GM19239 (cell line): ENCODE results near the gene SLC2A5.
"Not testable (repeated sequence)": the region's sequence is repeated elsewhere in the genome, so short reads cannot be mapped to it uniquely, and the experiment has no call there.

Experiments
- DNase-seq: peaks from one replicate; pipeline ENCODE4 v3.0.0; 2011; ENCODE audit warnings: low spot score; ENCODE audit not compliant: insufficient read length
- FAIRE-seq: peaks from 2 replicates; lab custom pipeline; 2011; peaks lifted over from hg19 to GRCh38; lab: Jason Lieb, UNC

The SLC2A5 gene

GRCh38 chr1:9039761-9040658 lies 29.4 kb downstream of the SLC2A5 start:
- no peak for DNase-seq
- FAIRE-seq = no peak

- DNase-seq (no peak), FAIRE-seq (no peak)
Measured at GRCh38 chr1:9038881-9039760, 30.3 kb downstream of the SLC2A5 start.

- FAIRE-seq (no peak), DNase-seq (no peak)
Measured at GRCh38 chr1:9038338-9038650, 31.1 kb downstream of the SLC2A5 start.

GRCh38 chr1:9037476-9038337 lies 31.7 kb downstream of the SLC2A5 start:
- FAIRE-seq = no peak
- peak; percentile 59 for DNase-seq

GRCh38 chr1:9035226-9035625 lies 34.2 kb downstream of the SLC2A5 start:
- FAIRE-seq (no peak), DNase-seq (no peak)

- FAIRE-seq (no peak), DNase-seq (no peak)
Measured at GRCh38 chr1:9033363-9033762, 36.1 kb downstream of the SLC2A5 start.

- FAIRE-seq (no peak), DNase-seq (no peak)
Measured at GRCh38 chr1:9031484-9032259, 37.8 kb downstream of the SLC2A5 start.

- not testable (repeated sequence) for FAIRE-seq
Measured at GRCh38 chr1:9031077-9031476, 38.4 kb downstream of the SLC2A5 start.

GRCh38 chr1:9028921-9029705 lies 40.3 kb downstream of the SLC2A5 start:
- FAIRE-seq (no peak), DNase-seq (no peak)

More at GRCh38 chr1:9031077-9031476, 38.4 kb downstream of the SLC2A5 start:
- DNase-seq = not testable (repeated sequence)

- DNase-seq = no peak
- no peak for FAIRE-seq
Measured at GRCh38 chr1:9027307-9027706, 42.1 kb downstream of the SLC2A5 start.

GRCh38 chr1:9025449-9025848 lies 44.0 kb downstream of the SLC2A5 start:
- FAIRE-seq (no peak), DNase-seq (no peak)

- FAIRE-seq (no peak), DNase-seq (no peak)
Measured at GRCh38 chr1:9024837-9025236, 44.6 kb downstream of the SLC2A5 start.

GRCh38 chr1:9022773-9023172 lies 46.7 kb downstream of the SLC2A5 start:
- DNase-seq = no peak
- no peak for FAIRE-seq

GRCh38 chr1:9022026-9022738 lies 47.3 kb downstream of the SLC2A5 start:
- FAIRE-seq, DNase-seq: not testable (repeated sequence)

GRCh38 chr1:9020305-9020704 lies 49.1 kb downstream of the SLC2A5 start:
- no peak for FAIRE-seq

GRCh38 chr1:9019896-9020295 lies 49.5 kb downstream of the SLC2A5 start:
- no peak for FAIRE-seq

More at GRCh38 chr1:9020305-9020704, 49.1 kb downstream of the SLC2A5 start:
- no peak for DNase-seq

GRCh38 chr1:9018333-9018732 lies 51.1 kb downstream of the SLC2A5 start:
- FAIRE-seq (no peak), DNase-seq (no peak)

More at GRCh38 chr1:9019896-9020295, 49.5 kb downstream of the SLC2A5 start:
- no peak for DNase-seq

- DNase-seq = no peak
- no peak for FAIRE-seq
Measured at GRCh38 chr1:9016455-9016854, 53.0 kb downstream of the SLC2A5 start.
